ENCODE data around the gene VAV2.
"Not testable (repeated sequence)": the region's sequence is repeated elsewhere in the genome, so short reads cannot be mapped to it uniquely, and the experiment has no call there.

The VAV2 gene

GRCh38 chr9:133777068-133777791 is 214.9 kb downstream of the VAV2 start:
- no peak for DNase-seq

GRCh38 chr9:133775951-133776905 is 215.9 kb downstream of the VAV2 start:
- no peak for DNase-seq

- DNase-seq, result no peak
Observed at GRCh38 chr9:133775291-133775690, 216.8 kb downstream of the VAV2 start.

- no peak for DNase-seq
Observed at GRCh38 chr9:133774799-133775198, 217.3 kb downstream of the VAV2 start.

- DNase-seq, result no peak
Observed at GRCh38 chr9:133773889-133774655, 218.1 kb downstream of the VAV2 start.

- DNase-seq, result no peak
Observed at GRCh38 chr9:133772581-133772980, 219.5 kb downstream of the VAV2 start.

- DNase-seq, result no peak
Observed at GRCh38 chr9:133771486-133772482, 220.3 kb downstream of the VAV2 start.

GRCh38 chr9:133770076-133770777 is 221.9 kb downstream of the VAV2 start:
- no peak for DNase-seq

- no peak for DNase-seq
Observed at GRCh38 chr9:133769511-133770075, 222.5 kb downstream of the VAV2 start.

- no peak for DNase-seq
Observed at GRCh38 chr9:133768859-133769510, 223.1 kb downstream of the VAV2 start.

- DNase-seq, result no peak
Observed at GRCh38 chr9:133768371-133768858, 223.7 kb downstream of the VAV2 start.

- no peak for DNase-seq
Observed at GRCh38 chr9:133767625-133768024, 224.5 kb downstream of the VAV2 start.

GRCh38 chr9:133767008-133767407 is 225.1 kb downstream of the VAV2 start:
- no peak for DNase-seq

GRCh38 chr9:133766234-133766633 is 225.9 kb downstream of the VAV2 start:
- DNase-seq, result not testable (repeated sequence)

GRCh38 chr9:133763272-133764183 is 228.6 kb downstream of the VAV2 start:
- DNase-seq, result no peak

GRCh38 chr9:133762488-133763271 is 229.4 kb downstream of the VAV2 start:
- no peak for DNase-seq

- no peak for DNase-seq
Observed at GRCh38 chr9:133761641-133762248, 230.4 kb downstream of the VAV2 start.
